ENCODE measurements around the gene ADGRE1. TPM values are rescaled to one million over a fixed set of nuclear protein-coding genes. Genes with fewer than 3 reads are reported as not detected.

ADGRE1 gene
- polyA plus RNA-seq, 1 of the 3 experiments (the other 2 are of a cell fraction) = 8.9 TPM

DNA sequence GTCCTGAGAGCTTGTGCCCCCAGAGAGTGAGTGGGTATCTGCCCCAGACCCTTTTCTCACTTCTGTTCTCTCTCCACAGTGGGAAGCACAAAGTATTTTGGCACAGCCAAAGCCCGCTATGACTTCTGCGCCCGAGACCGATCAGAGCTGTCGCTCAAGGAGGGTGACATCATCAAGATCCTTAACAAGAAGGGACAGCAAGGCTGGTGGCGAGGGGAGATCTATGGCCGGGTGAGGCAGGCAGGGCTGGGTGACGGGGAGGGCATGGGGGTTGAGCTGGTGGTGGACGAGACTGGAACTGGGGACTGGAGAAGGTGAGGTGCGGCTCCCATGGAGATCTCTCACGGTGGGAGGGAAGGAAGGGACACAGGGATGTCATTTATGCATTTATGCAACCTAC lies 33.5 kb upstream of the ADGRE1 start:
- no peak overlapping the region for H3K4me2 ChIP-seq
- H3K27me3 ChIP-seq (ENCODE audit: insufficient read depth) = peaks cover 51% of the 10 kb centered on the region
- H3K4me3 ChIP-seq (ENCODE audit: low read depth in 2 of 2, low read length in 1 of 2) = no peak overlapping the region
- no peaks in the 10 kb centered on the region for H3K36me3 ChIP-seq (replicated peaks in 1 of 2; ENCODE audit: control insufficient read depth in 1 of 2, insufficient read depth in 2 of 2, low read length in 1 of 2)
- CTCF ChIA-PET = no interaction called here
- no peak overlapping the region for H2AFZ ChIP-seq (ENCODE audit: low read depth)
- H3K4me1 ChIP-seq (ENCODE audit: control insufficient read depth in 1 of 2, insufficient read depth in 2 of 2, low read depth in 1 of 2, low read length in 1 of 2) = no peaks in the 10 kb centered on the region
- no peak overlapping the region for H3K9ac ChIP-seq
- 25% methylated on average over 11 of the region's 11 CpGs for WGBS (ENCODE audit: low lambda C conversion rate)
- no peak for TF ChIP-seq GATA2 (CRISPR knock-in tag; IDR thresholded peaks at IDR 0.05)
- no peak for TF ChIP-seq JUND (IDR thresholded peaks at IDR 0.05)
- no peak for TF ChIP-seq SIN3A (IDR thresholded peaks at IDR 0.05; ENCODE audit: borderline replicate concordance, low read depth, low read length)
- TF ChIP-seq NFIC (IDR thresholded peaks at IDR 0.05; ENCODE audit: borderline replicate concordance) = no peak
- TF ChIP-seq POLR2AphosphoS5 (IDR thresholded peaks at IDR 0.05; ENCODE audit: low read depth, low read length) = no peak
- TF ChIP-seq EP300 (IDR thresholded peaks at IDR 0.05; ENCODE audit: borderline replicate concordance in 1 of 2, low read depth in 1 of 2, low read length in 1 of 2) = no peak
- TF ChIP-seq GABPA (IDR thresholded peaks at IDR 0.05; ENCODE audit: low read depth) = no peak
- H3K79me2 ChIP-seq (ENCODE audit: insufficient read depth) = no peaks in the 10 kb centered on the region
- H3K9me3 ChIP-seq = no peaks in the 10 kb centered on the region
- no peaks in the 10 kb centered on the region for H3K9me2 ChIP-seq
- no peaks in the 10 kb centered on the region for H3F3A ChIP-seq (replicated peaks; ENCODE audit: insufficient read depth)
- POLR2A ChIA-PET = no interaction called here
- no peak for DNase-seq
- no peaks in the 10 kb centered on the region for H4K20me1 ChIP-seq (ENCODE audit: insufficient read depth)
- no peak overlapping the region for H3K27ac ChIP-seq (ENCODE audit: low read depth in 2 of 2, low read length in 1 of 2)

DNA sequence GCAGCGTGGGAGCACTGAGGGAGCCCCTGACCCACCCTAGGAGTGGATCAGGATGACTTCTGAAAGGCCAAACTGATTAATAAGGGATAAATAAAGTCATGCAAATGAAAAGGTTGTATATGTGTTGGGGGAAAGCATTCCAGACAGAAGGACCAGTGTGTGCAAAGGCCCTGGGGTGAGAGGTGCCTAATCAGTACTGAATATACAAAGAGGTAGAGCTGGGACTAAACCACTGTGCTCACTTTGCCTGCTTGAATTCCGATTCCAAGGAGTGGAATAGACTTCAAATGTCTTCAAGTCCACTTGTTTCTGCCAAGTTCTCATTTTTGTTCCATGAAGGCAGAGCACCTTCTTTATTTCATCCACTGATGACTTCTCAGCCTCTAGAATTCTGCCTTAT lies 32.6 kb upstream of the ADGRE1 start:
- Histone ChIP-seq H3K36me3 (replicated peaks in 1 of 2; ENCODE audit: control insufficient read depth in 1 of 2, insufficient read depth in 2 of 2, low read length in 1 of 2) (no peaks in the 10 kb centered on the region), H3K79me2 (ENCODE audit: insufficient read depth) (no peaks in the 10 kb centered on the region), H3K4me1 (ENCODE audit: control insufficient read depth in 1 of 2, insufficient read depth in 2 of 2, low read depth in 1 of 2, low read length in 1 of 2) (no peaks in the 10 kb centered on the region), H2AFZ (ENCODE audit: low read depth) (no peak overlapping the region), H3F3A (replicated peaks; ENCODE audit: insufficient read depth) (no peaks in the 10 kb centered on the region), H3K27me3 (ENCODE audit: insufficient read depth) (peaks cover 51% of the 10 kb centered on the region), H3K27ac (ENCODE audit: low read depth in 2 of 2, low read length in 1 of 2) (no peak overlapping the region), H3K9me3 (no peaks in the 10 kb centered on the region), H3K4me2 (no peak overlapping the region), H3K9me2 (no peaks in the 10 kb centered on the region), H3K4me3 (ENCODE audit: low read depth in 2 of 2, low read length in 1 of 2) (no peak overlapping the region), H3K9ac (no peak overlapping the region), H4K20me1 (ENCODE audit: insufficient read depth) (no peaks in the 10 kb centered on the region)
- WGBS (ENCODE audit: low lambda C conversion rate) = 12% methylated on average over 2 of the region's 2 CpGs
- ChIA-PET POLR2A (no interaction called here), CTCF (no interaction called here)
- no peak for DNase-seq
- no peak for TF ChIP-seq RCOR1 (IDR thresholded peaks at IDR 0.05; ENCODE audit: low read length)
- TF ChIP-seq, protein P1, sequence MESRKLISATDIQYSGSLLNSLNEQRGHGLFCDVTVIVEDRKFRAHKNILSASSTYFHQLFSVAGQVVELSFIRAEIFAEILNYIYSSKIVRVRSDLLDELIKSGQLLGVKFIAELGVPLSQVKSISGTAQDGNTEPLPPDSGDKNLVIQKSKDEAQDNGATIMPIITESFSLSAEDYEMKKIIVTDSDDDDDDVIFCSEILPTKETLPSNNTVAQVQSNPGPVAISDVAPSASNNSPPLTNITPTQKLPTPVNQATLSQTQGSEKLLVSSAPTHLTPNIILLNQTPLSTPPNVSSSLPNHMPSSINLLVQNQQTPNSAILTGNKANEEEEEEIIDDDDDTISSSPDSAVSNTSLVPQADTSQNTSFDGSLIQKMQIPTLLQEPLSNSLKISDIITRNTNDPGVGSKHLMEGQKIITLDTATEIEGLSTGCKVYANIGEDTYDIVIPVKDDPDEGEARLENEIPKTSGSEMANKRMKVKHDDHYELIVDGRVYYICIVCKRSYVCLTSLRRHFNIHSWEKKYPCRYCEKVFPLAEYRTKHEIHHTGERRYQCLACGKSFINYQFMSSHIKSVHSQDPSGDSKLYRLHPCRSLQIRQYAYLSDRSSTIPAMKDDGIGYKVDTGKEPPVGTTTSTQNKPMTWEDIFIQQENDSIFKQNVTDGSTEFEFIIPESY (IDR thresholded peaks at IDR 0.05; ENCODE audit: borderline replicate concordance, low read depth) = no peak
- TF ChIP-seq MEF2A (IDR thresholded peaks at IDR 0.05; ENCODE audit: borderline replicate concordance, low read depth) = no peak
- TF ChIP-seq, protein P2, sequence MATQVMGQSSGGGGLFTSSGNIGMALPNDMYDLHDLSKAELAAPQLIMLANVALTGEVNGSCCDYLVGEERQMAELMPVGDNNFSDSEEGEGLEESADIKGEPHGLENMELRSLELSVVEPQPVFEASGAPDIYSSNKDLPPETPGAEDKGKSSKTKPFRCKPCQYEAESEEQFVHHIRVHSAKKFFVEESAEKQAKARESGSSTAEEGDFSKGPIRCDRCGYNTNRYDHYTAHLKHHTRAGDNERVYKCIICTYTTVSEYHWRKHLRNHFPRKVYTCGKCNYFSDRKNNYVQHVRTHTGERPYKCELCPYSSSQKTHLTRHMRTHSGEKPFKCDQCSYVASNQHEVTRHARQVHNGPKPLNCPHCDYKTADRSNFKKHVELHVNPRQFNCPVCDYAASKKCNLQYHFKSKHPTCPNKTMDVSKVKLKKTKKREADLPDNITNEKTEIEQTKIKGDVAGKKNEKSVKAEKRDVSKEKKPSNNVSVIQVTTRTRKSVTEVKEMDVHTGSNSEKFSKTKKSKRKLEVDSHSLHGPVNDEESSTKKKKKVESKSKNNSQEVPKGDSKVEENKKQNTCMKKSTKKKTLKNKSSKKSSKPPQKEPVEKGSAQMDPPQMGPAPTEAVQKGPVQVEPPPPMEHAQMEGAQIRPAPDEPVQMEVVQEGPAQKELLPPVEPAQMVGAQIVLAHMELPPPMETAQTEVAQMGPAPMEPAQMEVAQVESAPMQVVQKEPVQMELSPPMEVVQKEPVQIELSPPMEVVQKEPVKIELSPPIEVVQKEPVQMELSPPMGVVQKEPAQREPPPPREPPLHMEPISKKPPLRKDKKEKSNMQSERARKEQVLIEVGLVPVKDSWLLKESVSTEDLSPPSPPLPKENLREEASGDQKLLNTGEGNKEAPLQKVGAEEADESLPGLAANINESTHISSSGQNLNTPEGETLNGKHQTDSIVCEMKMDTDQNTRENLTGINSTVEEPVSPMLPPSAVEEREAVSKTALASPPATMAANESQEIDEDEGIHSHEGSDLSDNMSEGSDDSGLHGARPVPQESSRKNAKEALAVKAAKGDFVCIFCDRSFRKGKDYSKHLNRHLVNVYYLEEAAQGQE (IDR thresholded peaks at IDR 0.05; ENCODE audit: low read depth, low read length) = no peak
- TF ChIP-seq, protein P3, sequence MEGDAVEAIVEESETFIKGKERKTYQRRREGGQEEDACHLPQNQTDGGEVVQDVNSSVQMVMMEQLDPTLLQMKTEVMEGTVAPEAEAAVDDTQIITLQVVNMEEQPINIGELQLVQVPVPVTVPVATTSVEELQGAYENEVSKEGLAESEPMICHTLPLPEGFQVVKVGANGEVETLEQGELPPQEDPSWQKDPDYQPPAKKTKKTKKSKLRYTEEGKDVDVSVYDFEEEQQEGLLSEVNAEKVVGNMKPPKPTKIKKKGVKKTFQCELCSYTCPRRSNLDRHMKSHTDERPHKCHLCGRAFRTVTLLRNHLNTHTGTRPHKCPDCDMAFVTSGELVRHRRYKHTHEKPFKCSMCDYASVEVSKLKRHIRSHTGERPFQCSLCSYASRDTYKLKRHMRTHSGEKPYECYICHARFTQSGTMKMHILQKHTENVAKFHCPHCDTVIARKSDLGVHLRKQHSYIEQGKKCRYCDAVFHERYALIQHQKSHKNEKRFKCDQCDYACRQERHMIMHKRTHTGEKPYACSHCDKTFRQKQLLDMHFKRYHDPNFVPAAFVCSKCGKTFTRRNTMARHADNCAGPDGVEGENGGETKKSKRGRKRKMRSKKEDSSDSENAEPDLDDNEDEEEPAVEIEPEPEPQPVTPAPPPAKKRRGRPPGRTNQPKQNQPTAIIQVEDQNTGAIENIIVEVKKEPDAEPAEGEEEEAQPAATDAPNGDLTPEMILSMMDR (IDR thresholded peaks at IDR 0.05) = no peak
- TF ChIP-seq RXRA (IDR thresholded peaks at IDR 0.05; ENCODE audit: borderline replicate concordance, low read depth) = no peak
- TF ChIP-seq SIN3A (IDR thresholded peaks at IDR 0.05; ENCODE audit: borderline replicate concordance, low read depth, low read length) = no peak
- TF ChIP-seq, protein P4, sequence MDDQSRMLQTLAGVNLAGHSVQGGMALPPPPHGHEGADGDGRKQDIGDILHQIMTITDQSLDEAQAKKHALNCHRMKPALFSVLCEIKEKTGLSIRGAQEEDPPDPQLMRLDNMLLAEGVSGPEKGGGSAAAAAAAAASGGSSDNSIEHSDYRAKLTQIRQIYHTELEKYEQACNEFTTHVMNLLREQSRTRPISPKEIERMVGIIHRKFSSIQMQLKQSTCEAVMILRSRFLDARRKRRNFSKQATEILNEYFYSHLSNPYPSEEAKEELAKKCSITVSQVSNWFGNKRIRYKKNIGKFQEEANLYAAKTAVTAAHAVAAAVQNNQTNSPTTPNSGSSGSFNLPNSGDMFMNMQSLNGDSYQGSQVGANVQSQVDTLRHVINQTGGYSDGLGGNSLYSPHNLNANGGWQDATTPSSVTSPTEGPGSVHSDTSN (IDR thresholded peaks at IDR 0.05) = no peak
- TF ChIP-seq JUND (IDR thresholded peaks at IDR 0.05) = no peak

Data from SK-N-SH (cell line).